Tibial artery (tissue), 4 donors: Measurements from ENCODE around the gene THBS3.

ENCODE experiments used
- DNase-seq, 2 donors: peaks; one replicate each; pipeline ENCODE4 v3.0.0-alpha.2; 2019
- H3K27ac ChIP-seq, 2 donors: fragments of 200-600 bp; sonication (generic) in 1 of 2; 1 replicate in 1 of 2; 2 replicates in 1 of 2; pipeline ENCODE4 v1.5.1; 2018 to 2019; ENCODE audit warnings: mild to moderate bottlenecking in 1 of 2
- H3K27me3 ChIP-seq, 2 donors: fragments of 200-600 bp; sonication (generic) in 1 of 2; one replicate each; pipeline versions ENCODE4 v1.5.1 to v1.6.0; 2016 to 2019
- H3K36me3 ChIP-seq, 3 donors: fragments of 200-600 bp; sonication (generic) in 2 of 3; one replicate each; pipeline ENCODE4 v1.5.1; 2016 to 2019; ENCODE audit warnings: mild to moderate bottlenecking in 2 of 3
- H3K4me1 ChIP-seq, 4 donors: fragments of 200-600 bp; sonication (generic) in 2 of 4; 1 replicate in 3 of 4; 2 replicates in 1 of 4; pipeline ENCODE4 v1.5.1; 2016 to 2019
- H3K4me3 ChIP-seq, 2 donors: fragments of 200-600 bp; sonication (generic) in 1 of 2; 1 replicate in 1 of 2; 2 replicates in 1 of 2; pipeline ENCODE4 v1.5.1; 2018 to 2019; ENCODE audit warnings: mild to moderate bottlenecking in 2 of 2
- H3K9me3 ChIP-seq, 3 donors: fragments of 200-600 bp; sonication (generic) in 1 of 3; one replicate each; pipeline ENCODE4 v1.5.1; 2016 to 2019
- intact Hi-C: fragments of 100-400 bp; cut with DNase I; formaldehyde crosslinking; loops from one replicate; pipeline ENCODE4 v1.15.0; 2023; ENCODE audit warnings: low total_unique reads
- TF ChIP-seq, protein P1 (sequence below), 2 experiments: fragments of 200-600 bp in 1 of 2; fragments of 450-650 bp in 1 of 2; IDR thresholded peaks; one replicate each; pipeline ENCODE4 v1.5.1; 2017 to 2019; ENCODE audit warnings: antibody characterized with exemption in 2 of 2, mild to moderate bottlenecking in 1 of 2, moderate library complexity in 1 of 2

THBS3 gene

GRCh38 chr1:155183775-155184221, 23.9 kb downstream of the THBS3 start:
- no peaks in the 10 kb centered on the region for H3K36me3 ChIP-seq
- H3K9me3 ChIP-seq, result no peaks in the 10 kb centered on the region
- no peak for DNase-seq
- TF ChIP-seq, protein P1, sequence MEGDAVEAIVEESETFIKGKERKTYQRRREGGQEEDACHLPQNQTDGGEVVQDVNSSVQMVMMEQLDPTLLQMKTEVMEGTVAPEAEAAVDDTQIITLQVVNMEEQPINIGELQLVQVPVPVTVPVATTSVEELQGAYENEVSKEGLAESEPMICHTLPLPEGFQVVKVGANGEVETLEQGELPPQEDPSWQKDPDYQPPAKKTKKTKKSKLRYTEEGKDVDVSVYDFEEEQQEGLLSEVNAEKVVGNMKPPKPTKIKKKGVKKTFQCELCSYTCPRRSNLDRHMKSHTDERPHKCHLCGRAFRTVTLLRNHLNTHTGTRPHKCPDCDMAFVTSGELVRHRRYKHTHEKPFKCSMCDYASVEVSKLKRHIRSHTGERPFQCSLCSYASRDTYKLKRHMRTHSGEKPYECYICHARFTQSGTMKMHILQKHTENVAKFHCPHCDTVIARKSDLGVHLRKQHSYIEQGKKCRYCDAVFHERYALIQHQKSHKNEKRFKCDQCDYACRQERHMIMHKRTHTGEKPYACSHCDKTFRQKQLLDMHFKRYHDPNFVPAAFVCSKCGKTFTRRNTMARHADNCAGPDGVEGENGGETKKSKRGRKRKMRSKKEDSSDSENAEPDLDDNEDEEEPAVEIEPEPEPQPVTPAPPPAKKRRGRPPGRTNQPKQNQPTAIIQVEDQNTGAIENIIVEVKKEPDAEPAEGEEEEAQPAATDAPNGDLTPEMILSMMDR (IDR thresholded peaks at IDR 0.05), result no peak
- no peaks in the 10 kb centered on the region for H3K27me3 ChIP-seq
- H3K27ac ChIP-seq, result no peak overlapping the region
- intact Hi-C loops, result no loop called here
- H3K4me1 ChIP-seq, result peaks cover 0 to 22% (median 0%) of the 10 kb centered on the region in 4 donors
- no peak overlapping the region for H3K4me3 ChIP-seq

DNA sequence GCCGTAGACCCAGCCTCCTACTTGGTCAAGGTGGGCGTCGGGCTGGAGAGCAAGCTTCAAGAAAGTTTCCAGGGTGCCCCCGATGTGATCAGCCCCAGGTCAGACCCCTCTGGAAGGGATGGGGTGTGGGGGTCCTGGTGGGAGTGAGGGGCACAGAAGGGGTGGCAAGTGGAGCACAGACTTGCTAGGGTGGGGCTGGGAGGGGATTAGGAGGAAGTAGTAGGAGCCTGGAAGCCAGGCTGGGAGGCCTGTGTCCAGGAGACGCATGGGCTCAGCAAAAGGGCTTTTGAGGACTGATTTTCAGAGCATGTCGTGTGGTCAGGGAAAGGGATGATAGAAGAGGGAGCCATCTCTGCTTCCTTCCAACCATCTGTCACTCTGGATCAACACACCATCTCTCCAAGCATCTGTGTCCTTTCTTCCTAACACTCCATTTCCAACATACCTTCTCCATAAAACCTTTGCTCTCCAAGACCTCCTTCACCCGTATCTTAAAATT, 25.6 kb downstream of the THBS3 start:
- no peaks in the 10 kb centered on the region for H3K27me3 ChIP-seq
- H3K27ac ChIP-seq, result no peak overlapping the region
- no peaks in the 10 kb centered on the region for H3K9me3 ChIP-seq
- H3K36me3 ChIP-seq, result no peaks in the 10 kb centered on the region
- TF ChIP-seq, protein P1 (IDR thresholded peaks at IDR 0.05), result no peak
- DNase-seq, result no peak
- no peak overlapping the region for H3K4me3 ChIP-seq
- intact Hi-C loops, result no loop called here
- peaks cover 0 to 27% (median 0%) of the 10 kb centered on the region in 4 donors for H3K4me1 ChIP-seq

DNA sequence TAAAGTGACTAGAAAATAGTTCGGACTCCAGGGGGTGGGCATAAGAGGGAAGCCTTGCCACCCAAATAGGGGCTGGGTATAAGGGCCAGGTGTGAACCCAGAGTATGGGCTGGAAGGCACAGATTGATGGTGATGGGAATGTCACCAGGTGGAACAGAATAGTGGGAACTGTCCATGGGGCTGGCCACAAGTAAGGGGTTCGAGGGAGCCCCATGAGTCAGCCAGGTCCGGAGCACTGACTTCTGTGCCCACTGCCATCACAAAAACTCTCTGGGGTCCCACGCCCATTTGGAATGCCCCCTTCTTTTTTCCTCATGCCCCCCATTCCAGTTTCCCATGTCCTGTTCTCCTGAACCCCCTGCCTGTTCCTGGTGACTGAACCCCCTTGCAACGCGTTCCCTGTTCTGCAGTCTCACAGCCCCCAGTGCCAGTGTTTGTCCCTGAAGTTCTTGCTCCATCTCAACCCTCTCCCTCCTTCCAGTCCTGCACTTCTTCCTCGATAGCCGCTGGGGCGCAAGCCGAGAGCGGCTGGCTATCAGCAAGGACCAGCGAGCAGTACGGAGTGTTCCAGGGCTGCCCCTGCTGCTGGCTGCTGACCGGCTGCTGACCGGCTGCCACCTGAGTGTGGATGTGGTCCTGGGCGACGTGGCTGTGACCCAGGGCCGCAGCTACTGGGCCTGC, 26.2 kb downstream of the THBS3 start:
- Histone ChIP-seq H3K36me3 (no peaks in the 10 kb centered on the region), H3K4me3 (no peak overlapping the region), H3K4me1 (peaks cover 0 to 29% (median 0%) of the 10 kb centered on the region in 4 donors), H3K27ac (no peak overlapping the region), H3K9me3 (no peaks in the 10 kb centered on the region), H3K27me3 (no peaks in the 10 kb centered on the region)
- intact Hi-C loops, result no loop called here
- no peak for DNase-seq
- TF ChIP-seq, protein P1 (IDR thresholded peaks at IDR 0.05), result no peak

GRCh38 chr1:155179112-155180031, 28.3 kb downstream of the THBS3 start:
- Histone ChIP-seq H3K36me3 (no peaks in the 10 kb centered on the region), H3K9me3 (no peaks in the 10 kb centered on the region), H3K4me1 (peaks cover 0 to 24% (median 4%) of the 10 kb centered on the region in 4 donors), H3K27ac (no peak overlapping the region), H3K27me3 (peaks cover 0 to 15% of the 10 kb centered on the region in 2 donors), H3K4me3 (no peak overlapping the region)
- intact Hi-C loops, result no loop called here
- TF ChIP-seq, protein P1 (IDR thresholded peaks at IDR 0.05), result no peak
- peak; percentile 15 to 61 for DNase-seq

- DNase-seq, result peak in 1 of 2 donors; percentile 62
- intact Hi-C loops, result no loop called here
Measured at GRCh38 chr1:155178441-155179111, 29.1 kb downstream of the THBS3 start.

More at GRCh38 chr1:155178441-155179111, 29.1 kb downstream of the THBS3 start:
- TF ChIP-seq, protein P1 (IDR thresholded peaks at IDR 0.05), result no peak
- Histone ChIP-seq H3K4me3 (no peak overlapping the region), H3K27ac (no peak overlapping the region), H3K9me3 (no peaks in the 10 kb centered on the region), H3K36me3 (no peaks in the 10 kb centered on the region), H3K27me3 (peaks cover 0 to 20% of the 10 kb centered on the region in 2 donors), H3K4me1 (peaks cover 0 to 30% (median 9%) of the 10 kb centered on the region in 4 donors)
